Measurements from ENCODE around the gene ACBD4.
A peak's percentile ranks its signal among the peaks of the same experiment; 100 is the strongest.
"Not testable (repeated sequence)": the region's sequence is repeated elsewhere in the genome, so short reads cannot be mapped to it uniquely, and the experiment has no call there.

Gene ACBD4

GRCh38 chr17:45117848-45118646, 17.4 kb upstream of the ACBD4 start:
- DNase-seq: no peak

GRCh38 chr17:45118691-45119090, 16.8 kb upstream of the ACBD4 start:
- Mint-ChIP-seq H3K36me3 (ENCODE audit: insufficient read depth) (peaks cover 3% of the 10 kb centered on the region), H3K4me3 (no peak overlapping the region), H3K9me3 (no peaks in the 10 kb centered on the region), H3K27me3 (peaks cover 0 to 18% of the 10 kb centered on the region in 2 donors), H3K27ac (no peak overlapping the region), H3K4me1 (ENCODE audit: low read depth in 2 of 2) (no peaks in the 10 kb centered on the region)
- DNase-seq (no peak), ATAC-seq (replicated peaks) (no peak)

More at GRCh38 chr17:45117848-45118646, 17.4 kb upstream of the ACBD4 start:
- no peaks in the 10 kb centered on the region for H3K9me3 Mint-ChIP-seq
- H3K27ac Mint-ChIP-seq: no peak overlapping the region
- H3K36me3 Mint-ChIP-seq (ENCODE audit: insufficient read depth): peaks cover 3% of the 10 kb centered on the region
- ATAC-seq (replicated peaks): no peak
- H3K4me1 Mint-ChIP-seq (ENCODE audit: low read depth in 2 of 2): no peaks in the 10 kb centered on the region
- H3K27me3 Mint-ChIP-seq: peaks cover 0 to 18% of the 10 kb centered on the region in 2 donors
- no peak overlapping the region for H3K4me3 Mint-ChIP-seq

- peaks cover 0 to 6% of the 10 kb centered on the region in 2 donors for H3K4me1 Mint-ChIP-seq (ENCODE audit: low read depth in 2 of 2)
- DNase-seq: no peak
- H3K4me3 Mint-ChIP-seq: no peak overlapping the region
- no peak for ATAC-seq (replicated peaks)
- H3K9me3 Mint-ChIP-seq: no peaks in the 10 kb centered on the region
- H3K27me3 Mint-ChIP-seq: peaks cover 0 to 18% of the 10 kb centered on the region in 2 donors
- peaks cover 3% of the 10 kb centered on the region for H3K36me3 Mint-ChIP-seq (ENCODE audit: insufficient read depth)
- no peak overlapping the region for H3K27ac Mint-ChIP-seq
Measured at GRCh38 chr17:45119964-45120363, 15.5 kb upstream of the ACBD4 start.

GRCh38 chr17:45120558-45120957, 14.9 kb upstream of the ACBD4 start:
- no peaks in the 10 kb centered on the region for H3K9me3 Mint-ChIP-seq
- ATAC-seq (replicated peaks) (no peak), DNase-seq (no peak)
- peaks cover 3% of the 10 kb centered on the region for H3K36me3 Mint-ChIP-seq (ENCODE audit: insufficient read depth)
- peaks cover 0 to 6% of the 10 kb centered on the region in 2 donors for H3K4me1 Mint-ChIP-seq (ENCODE audit: low read depth in 2 of 2)
- H3K27me3 Mint-ChIP-seq: peaks cover 0 to 18% of the 10 kb centered on the region in 2 donors
- no peak overlapping the region for H3K4me3 Mint-ChIP-seq
- H3K27ac Mint-ChIP-seq: no peak overlapping the region

- peaks cover 0 to 13% of the 10 kb centered on the region in 2 donors for H3K27me3 Mint-ChIP-seq
- H3K36me3 Mint-ChIP-seq (ENCODE audit: insufficient read depth): peaks cover 3% of the 10 kb centered on the region
- ATAC-seq (replicated peaks) (no peak), DNase-seq (no peak)
- no peak overlapping the region for H3K27ac Mint-ChIP-seq
- H3K4me1 Mint-ChIP-seq (ENCODE audit: low read depth in 2 of 2): peaks cover 0 to 6% of the 10 kb centered on the region in 2 donors
- H3K4me3 Mint-ChIP-seq: no peak overlapping the region
- no peaks in the 10 kb centered on the region for H3K9me3 Mint-ChIP-seq
Measured at GRCh38 chr17:45121055-45121454, 14.4 kb upstream of the ACBD4 start.

GRCh38 chr17:45123076-45123770, 12.3 kb upstream of the ACBD4 start:
- Mint-ChIP-seq H3K36me3 (ENCODE audit: insufficient read depth) (no peaks in the 10 kb centered on the region), H3K4me3 (no peak overlapping the region), H3K9me3 (no peaks in the 10 kb centered on the region), H3K27me3 (peaks cover 0 to 8% of the 10 kb centered on the region in 2 donors), H3K4me1 (ENCODE audit: low read depth in 2 of 2) (peaks cover 0 to 6% of the 10 kb centered on the region in 2 donors), H3K27ac (peak overlapping the region in 1 of 2 donors; percentile 54)
- ATAC-seq (replicated peaks): no peak
- DNase-seq: no peak

GRCh38 chr17:45123930-45124796, 11.3 kb upstream of the ACBD4 start:
- Mint-ChIP-seq H3K27me3 (peaks cover 0 to 8% of the 10 kb centered on the region in 2 donors), H3K36me3 (ENCODE audit: insufficient read depth) (no peaks in the 10 kb centered on the region), H3K27ac (no peak overlapping the region), H3K9me3 (no peaks in the 10 kb centered on the region), H3K4me3 (no peak overlapping the region), H3K4me1 (ENCODE audit: low read depth in 2 of 2) (peaks cover 0 to 6% of the 10 kb centered on the region in 2 donors)
- ATAC-seq (replicated peaks) (peak; percentile 71), DNase-seq (no peak)

- not testable (repeated sequence) for DNase-seq; H3K4me3 Mint-ChIP-seq; H3K27ac Mint-ChIP-seq; ATAC-seq (replicated peaks); H3K36me3 Mint-ChIP-seq (ENCODE audit: insufficient read depth); H3K4me1 Mint-ChIP-seq (ENCODE audit: low read depth in 2 of 2); H3K9me3 Mint-ChIP-seq; H3K27me3 Mint-ChIP-seq
Measured at GRCh38 chr17:45124797-45125122, 10.7 kb upstream of the ACBD4 start.

GRCh38 chr17:45125509-45125908, 10.0 kb upstream of the ACBD4 start:
- Mint-ChIP-seq H3K36me3 (ENCODE audit: insufficient read depth) (no peaks in the 10 kb centered on the region), H3K9me3 (no peaks in the 10 kb centered on the region), H3K4me1 (ENCODE audit: low read depth in 2 of 2) (peaks cover 0 to 6% of the 10 kb centered on the region in 2 donors), H3K4me3 (no peak overlapping the region), H3K27me3 (peaks cover 0 to 9% of the 10 kb centered on the region in 2 donors), H3K27ac (no peak overlapping the region)
- ATAC-seq (replicated peaks): no peak
- no peak for DNase-seq

- Mint-ChIP-seq H3K27me3 (peaks cover 0 to 12% of the 10 kb centered on the region in 2 donors), H3K27ac (peak overlapping the region in 1 of 2 donors; percentile 68), H3K4me3 (no peak overlapping the region), H3K4me1 (ENCODE audit: low read depth in 2 of 2) (peaks cover 6% of the 10 kb centered on the region in 2 donors), H3K9me3 (no peaks in the 10 kb centered on the region), H3K36me3 (ENCODE audit: insufficient read depth) (peaks cover 6% of the 10 kb centered on the region)
- DNase-seq: no peak
- no peak for ATAC-seq (replicated peaks)
Measured at GRCh38 chr17:45127207-45127547, 8.3 kb upstream of the ACBD4 start.

- Mint-ChIP-seq H3K27me3 (peaks cover 0 to 12% of the 10 kb centered on the region in 2 donors), H3K36me3 (ENCODE audit: insufficient read depth) (peaks cover 6% of the 10 kb centered on the region), H3K4me1 (ENCODE audit: low read depth in 2 of 2) (peaks cover 6% of the 10 kb centered on the region in 2 donors), H3K9me3 (no peaks in the 10 kb centered on the region), H3K4me3 (no peak overlapping the region), H3K27ac (peak overlapping the region in 1 of 2 donors; percentile 68)
- ATAC-seq (replicated peaks): no peak
- DNase-seq: no peak
Measured at GRCh38 chr17:45127548-45128300, 7.8 kb upstream of the ACBD4 start.

GRCh38 chr17:45128331-45128730, 7.2 kb upstream of the ACBD4 start:
- no peak for ATAC-seq (replicated peaks)
- DNase-seq: no peak

GRCh38 chr17:45128989-45129388, 6.5 kb upstream of the ACBD4 start:
- Mint-ChIP-seq H3K4me1 (ENCODE audit: low read depth in 2 of 2) (peaks cover 6 to 10% of the 10 kb centered on the region in 2 donors), H3K4me3 (no peak overlapping the region), H3K27ac (no peak overlapping the region), H3K36me3 (ENCODE audit: insufficient read depth) (peaks cover 15% of the 10 kb centered on the region), H3K9me3 (no peaks in the 10 kb centered on the region), H3K27me3 (peaks cover 0 to 12% of the 10 kb centered on the region in 2 donors)
- ATAC-seq (replicated peaks) (no peak), DNase-seq (no peak)

More at GRCh38 chr17:45128331-45128730, 7.2 kb upstream of the ACBD4 start:
- H3K36me3 Mint-ChIP-seq (ENCODE audit: insufficient read depth): peaks cover 9% of the 10 kb centered on the region
- no peak overlapping the region for H3K4me3 Mint-ChIP-seq
- H3K9me3 Mint-ChIP-seq: no peaks in the 10 kb centered on the region
- no peak overlapping the region for H3K27ac Mint-ChIP-seq
- peaks cover 0 to 12% of the 10 kb centered on the region in 2 donors for H3K27me3 Mint-ChIP-seq
- peaks cover 6 to 7% of the 10 kb centered on the region in 2 donors for H3K4me1 Mint-ChIP-seq (ENCODE audit: low read depth in 2 of 2)

All from effector memory CD8-positive, alpha-beta T cell (primary cell).